ENCODE results near the gene LNP1. TPM values are rescaled to one million over a fixed set of nuclear protein-coding genes. Genes with fewer than 3 reads are reported as not detected.
A peak's percentile ranks its signal among the peaks of the same experiment; 100 is the strongest.

LNP1 gene
- total and polyA plus RNA-seq, 10 donors = 0.52 to 2.6 (median 1.4) TPM

DNA sequence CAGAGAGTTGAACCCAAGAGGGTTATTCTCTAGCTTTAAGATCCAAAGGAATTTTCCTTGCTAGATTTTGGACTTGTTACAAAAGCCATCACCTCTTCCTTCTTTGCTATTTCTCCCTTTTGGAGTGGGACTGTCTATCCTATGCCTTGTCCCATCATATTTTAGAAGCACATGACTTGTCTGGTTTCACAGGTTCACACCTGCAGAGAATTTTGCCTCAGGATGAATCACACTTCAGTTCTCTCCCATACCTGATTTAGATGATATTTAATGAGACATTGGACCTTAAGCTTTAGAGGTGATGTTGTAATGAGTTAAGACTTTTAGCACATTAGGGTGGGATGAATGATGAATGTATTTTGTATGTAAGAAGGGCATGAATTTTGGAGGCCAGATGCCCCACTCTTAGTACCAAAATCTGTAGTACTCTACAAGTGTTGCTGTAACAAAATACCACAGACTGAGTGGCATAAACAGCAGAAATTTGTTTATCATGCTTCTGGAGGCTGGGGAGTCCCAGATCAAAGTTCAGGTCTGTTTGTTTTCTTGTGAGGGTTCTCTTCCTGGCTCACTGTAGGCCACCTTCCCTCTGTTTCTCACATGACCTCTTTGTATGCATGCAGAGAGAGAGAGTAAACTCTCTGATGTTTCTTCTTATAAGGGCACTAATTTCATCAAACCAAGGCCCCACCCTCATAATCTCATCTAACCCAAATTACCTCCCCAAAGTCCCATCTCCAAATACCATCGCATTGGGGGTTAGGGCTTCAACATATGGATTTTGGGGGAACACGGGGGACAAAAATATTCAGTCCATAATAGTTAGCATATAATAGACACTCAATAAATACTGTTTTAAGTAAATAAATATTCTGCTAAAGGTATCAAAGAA is 10.0 kb downstream of the LNP1 start:
- H3K4me3 ChIP-seq = no peak overlapping the region
- TF ChIP-seq POLR2AphosphoS5 (IDR thresholded peaks at IDR 0.05) = no peak
- no peak for TF ChIP-seq POLR2A (IDR thresholded peaks at IDR 0.05)
- no peak for TF ChIP-seq CTCF (IDR thresholded peaks at IDR 0.05 in 8 of 11, conservative IDR thresholded peaks at IDR 0.05 in 3 of 11)
- 97 to 100% (median 99%) methylated on average over 2 of the region's 2 CpGs for WGBS, 5 donors
- peaks cover 0 to 42% (median 28%) of the 10 kb centered on the region in 8 donors for H3K9me3 ChIP-seq
- no peak overlapping the region for H3K27ac ChIP-seq
- intact Hi-C loops (cut with DNase I; ENCODE audit: low total_unique reads) = no loop called here
- DNase-seq = no peak
- no peaks in the 10 kb centered on the region for H3K27me3 ChIP-seq (replicated peaks in 1 of 7)
- peaks cover 0 to 16% (median 0%) of the 10 kb centered on the region in 6 donors for H3K36me3 ChIP-seq
- H3K4me1 ChIP-seq = no peaks in the 10 kb centered on the region

DNA sequence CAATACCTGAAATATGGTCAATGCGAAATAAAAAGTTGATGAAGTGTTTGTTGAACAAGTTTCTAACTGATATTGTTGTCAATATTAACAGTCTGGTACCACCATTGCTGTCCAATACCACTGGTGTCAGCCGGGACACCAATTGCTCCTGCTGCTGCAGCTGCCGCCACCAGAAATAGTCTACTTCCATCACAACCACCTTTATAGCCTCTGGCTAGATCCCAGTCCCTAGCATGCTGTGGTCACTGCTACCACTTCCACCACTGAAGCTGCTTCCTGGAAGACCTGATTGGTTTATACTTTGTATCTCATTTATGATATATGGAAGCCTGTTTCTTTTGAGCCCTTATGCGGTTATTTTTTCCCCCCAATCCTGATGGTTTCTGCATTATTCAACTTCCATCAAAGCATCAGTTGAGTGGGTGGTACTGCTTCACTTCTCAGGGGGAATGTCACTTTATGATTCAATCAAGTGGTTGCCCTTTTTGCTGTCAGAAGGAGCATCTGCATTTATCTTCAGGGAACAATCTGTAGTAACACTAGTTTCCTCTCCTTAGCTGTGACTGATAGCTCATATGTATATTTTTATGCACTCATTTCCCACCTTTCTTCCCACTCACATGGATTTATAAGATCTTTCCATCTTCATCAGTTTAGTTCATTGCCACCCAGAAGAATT is 11.7 kb downstream of the LNP1 start:
- H3K4me3 ChIP-seq = no peak overlapping the region
- intact Hi-C loops (cut with DNase I; ENCODE audit: low total_unique reads) = no loop called here
- 80 to 100% (median 98%) methylated on average over 4 of the region's 4 CpGs for WGBS, 5 donors

DNA sequence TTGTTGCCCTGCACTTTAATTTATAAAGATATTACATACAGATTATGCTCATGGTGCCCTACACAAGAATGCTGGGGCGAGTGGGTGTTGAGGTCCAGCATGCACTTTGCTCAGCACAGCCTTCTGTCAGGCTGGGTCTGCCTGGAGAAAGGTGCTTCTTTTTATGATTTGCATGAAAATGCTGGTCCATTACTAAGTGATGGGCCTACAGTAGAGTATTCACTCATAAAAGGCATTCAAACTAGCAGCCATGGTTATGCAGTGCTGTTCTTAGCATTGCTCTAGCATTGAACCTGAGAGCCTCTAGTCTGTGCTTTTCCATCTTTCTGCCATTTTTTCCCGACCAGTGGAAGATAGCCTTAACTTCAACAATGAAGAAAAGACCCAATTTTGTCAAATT is 12.3 kb downstream of the LNP1 start:
- no peak for DNase-seq
- no peaks in the 10 kb centered on the region for H3K27me3 ChIP-seq (replicated peaks in 1 of 7)
- peaks cover 0 to 11% (median 0%) of the 10 kb centered on the region in 6 donors for H3K36me3 ChIP-seq
- intact Hi-C loops (cut with DNase I; ENCODE audit: low total_unique reads) = no loop called here
- TF ChIP-seq POLR2AphosphoS5 (IDR thresholded peaks at IDR 0.05) (no peak), CTCF (IDR thresholded peaks at IDR 0.05 in 8 of 11, conservative IDR thresholded peaks at IDR 0.05 in 3 of 11) (no peak), POLR2A (IDR thresholded peaks at IDR 0.05) (no peak)
- H3K9me3 ChIP-seq = peaks cover 0 to 21% (median 10%) of the 10 kb centered on the region in 8 donors
- no peak overlapping the region for H3K27ac ChIP-seq
- 92 to 98% (median 94%) methylated on average over 2 of the region's 2 CpGs for WGBS, 5 donors
- H3K4me1 ChIP-seq = no peaks in the 10 kb centered on the region
- H3K4me3 ChIP-seq = no peak overlapping the region

More for the DNA sequence above, 11.7 kb downstream of the LNP1 start:
- Histone ChIP-seq H3K27ac (no peak overlapping the region), H3K36me3 (peaks cover 0 to 16% (median 0%) of the 10 kb centered on the region in 6 donors), H3K9me3 (peaks cover 0 to 26% (median 13%) of the 10 kb centered on the region in 8 donors), H3K27me3 (replicated peaks in 1 of 7) (no peaks in the 10 kb centered on the region), H3K4me1 (no peaks in the 10 kb centered on the region)
- no peak for DNase-seq
- TF ChIP-seq POLR2A (IDR thresholded peaks at IDR 0.05) (no peak), POLR2AphosphoS5 (IDR thresholded peaks at IDR 0.05) (no peak), CTCF (IDR thresholded peaks at IDR 0.05 in 8 of 11, conservative IDR thresholded peaks at IDR 0.05 in 3 of 11) (no peak)

- Histone ChIP-seq H3K27ac (peak overlapping the region in 2 of 8 donors; percentile 24 to 52), H3K4me1 (peaks cover 0 to 7% (median 0%) of the 10 kb centered on the region in 6 donors), H3K27me3 (replicated peaks in 1 of 7) (no peaks in the 10 kb centered on the region), H3K9me3 (peaks cover 0 to 11% (median 7%) of the 10 kb centered on the region in 8 donors), H3K4me3 (no peak overlapping the region), H3K36me3 (peaks cover 0 to 6% (median 0%) of the 10 kb centered on the region in 6 donors)
- intact Hi-C loops (cut with DNase I; ENCODE audit: low total_unique reads) = no loop called here
- no peak for DNase-seq
- TF ChIP-seq POLR2AphosphoS5 (IDR thresholded peaks at IDR 0.05) (no peak), CTCF (IDR thresholded peaks at IDR 0.05 in 8 of 11, conservative IDR thresholded peaks at IDR 0.05 in 3 of 11) (no peak), POLR2A (IDR thresholded peaks at IDR 0.05) (no peak)
Observed at GRCh38 chr3:100416176-100416575, 14.8 kb downstream of the LNP1 start.

Measured in spleen (tissue), 11 donors.